K562 (cell line): ENCODE data around the gene UROS. TPM values are rescaled to one million over a fixed set of nuclear protein-coding genes. Genes with fewer than 3 reads are reported as not detected.
A peak's percentile ranks its signal among the peaks of the same experiment; 100 is the strongest.

ENCODE experiments used
- ATAC-seq: fragments of 200-7000 bp; cut with Tn5 transposase; 3 replicates; pipeline ENCODE4 v1.9.1; 2020; ENCODE audit warnings: moderate library complexity
- BruUV-seq: library from RNA; stranded (reverse); fragments of 400-500 nt; replicated peaks from 2 replicates; lab custom pipeline; 2021; lab: Mats Ljungman, UMichigan
- CTCF ChIA-PET: fragments of 300-600 bp; formaldehyde crosslinking; extraction: SDS; loops from one replicate; lab custom pipeline; 2021; ENCODE audit warnings: low intra/inter-chr PET ratio; lab: Yijun Ruan, JAX
- POLR2A ChIA-PET: fragments of 300-600, 350-650 bp; sonication (Branson Sonifier 250); formaldehyde crosslinking; extraction: SDS; loops from one replicate; lab custom pipeline; 2021; ENCODE audit warnings: antibody characterized with exemption, inconsistent platforms; lab: Yijun Ruan, JAX
- DNase-seq, 4 experiments: peaks; one replicate each; pipeline versions ENCODE4 v3.0.0 to v3.0.0-alpha.2; 2011 to 2018; ENCODE audit warnings: low spot score in 3 of 4, mixed read lengths in 3 of 4; ENCODE audit errors: extremely low read depth in 1 of 4
- FAIRE-seq: peaks from 2 replicates; lab custom pipeline; 2011; peaks lifted over from hg19 to GRCh38; lab: Jason Lieb, UNC
- H2AFZ ChIP-seq: 2 replicates; pipeline ENCODE4 v1.6.0; 2011; ENCODE audit warnings: low read depth, low read length, control low read depth, inconsistent platforms
- H3K27ac ChIP-seq: fragments of 200-600 bp; 3 replicates; pipeline ENCODE4 v1.8.0; 2011; ENCODE audit warnings: low read depth, mild to moderate bottlenecking, control low read depth, inconsistent platforms, low read length, moderate library complexity, mixed read lengths; ENCODE audit errors: extremely low read depth
- H3K27me3 ChIP-seq, 2 experiments: fragments of 300-600 bp in 1 of 2; 2 replicates in 1 of 2; 3 replicates in 1 of 2; pipeline versions ENCODE4 v1.6.0 to v1.8.0; 2011; ENCODE audit warnings: inconsistent platforms in 2 of 2, low read length in 2 of 2, mild to moderate bottlenecking in 1 of 2, mixed read lengths in 1 of 2, moderate library complexity in 1 of 2; ENCODE audit not compliant: control insufficient read depth in 2 of 2, insufficient read depth in 2 of 2
- H3K36me3 ChIP-seq: fragments of 300-600 bp; 3 replicates; pipeline ENCODE4 v1.8.0; 2011; ENCODE audit warnings: mild to moderate bottlenecking, low read length, inconsistent platforms; ENCODE audit not compliant: control insufficient read depth, insufficient read depth
- H3K4me1 ChIP-seq, 2 experiments: fragments of 200-600 bp in 1 of 2; replicated peaks in 1 of 2; 2 replicates in 1 of 2; 3 replicates in 1 of 2; pipeline versions ENCODE4 v1.5.1 to v1.8.0; 2011; ENCODE audit warnings: inconsistent platforms in 2 of 2, low read length in 2 of 2, mild to moderate bottlenecking in 1 of 2, mixed read lengths in 1 of 2, moderate library complexity in 1 of 2; ENCODE audit not compliant: control insufficient read depth in 2 of 2, insufficient read depth in 2 of 2
- H3K4me2 ChIP-seq: 2 replicates; pipeline ENCODE4 v1.6.1; 2011; ENCODE audit warnings: low read length, control low read depth, inconsistent platforms, mixed read lengths; ENCODE audit not compliant: insufficient read depth
- H3K4me3 ChIP-seq: fragments of 200-600 bp; sonication (generic), shearing (Covaris generic); 2 replicates; pipeline ENCODE4 v1.5.1; 2016; ENCODE audit warnings: control low read depth, inconsistent platforms
- H3K79me2 ChIP-seq: fragments of 200-600 bp; 3 replicates; pipeline ENCODE4 v1.8.0; 2011; ENCODE audit warnings: low read length, inconsistent platforms; ENCODE audit not compliant: control insufficient read depth, insufficient read depth
- H3K9ac ChIP-seq, 2 experiments: 2 replicates each; pipeline versions ENCODE4 v1.6.0 to v1.6.1; 2011; ENCODE audit warnings: low read depth in 2 of 2, low read length in 2 of 2, control low read depth in 1 of 2, inconsistent platforms in 1 of 2, mild to moderate bottlenecking in 1 of 2, mixed read lengths in 1 of 2; ENCODE audit not compliant: insufficient read depth in 1 of 2
- H3K9me1 ChIP-seq: one replicate; pipeline ENCODE4 v1.6.0; 2011; ENCODE audit warnings: inconsistent platforms, mild to moderate bottlenecking, low read length, moderate library complexity; ENCODE audit not compliant: control insufficient read depth, insufficient read depth
- H3K9me3 ChIP-seq: replicated peaks from 2 replicates; pipeline ENCODE4 v1.5.1; 2011; ENCODE audit warnings: low read depth, low read length, inconsistent platforms; ENCODE audit not compliant: control insufficient read depth, insufficient read depth
- H4K20me1 ChIP-seq: replicated peaks from 2 replicates; pipeline ENCODE4 v1.6.1; 2011; ENCODE audit warnings: low read length, inconsistent platforms, mixed read lengths; ENCODE audit not compliant: control insufficient read depth, insufficient read depth
- CTCF ChIP-seq, 3 experiments: IDR thresholded peaks in 2 of 3; conservative IDR thresholded peaks in 1 of 3; 2 replicates each; pipeline ENCODE4 v1.5.1; 2011 to 2012; ENCODE audit warnings: low read length in 3 of 3, mild to moderate bottlenecking in 3 of 3, control low read depth in 2 of 3, improper control_type of control experiment in 1 of 3, inconsistent platforms in 1 of 3, low read depth in 1 of 3, mixed read lengths in 1 of 3, moderate library complexity in 1 of 3; ENCODE audit not compliant: insufficient read depth in 2 of 3
- CXXC5 ChIP-seq: fragments of 250-450 bp; sonication (Bioruptor Pico); IDR thresholded peaks from 2 replicates; pipeline ENCODE4 v1.8.0; 2022; ENCODE audit warnings: inconsistent platforms, mild to moderate bottlenecking, moderate library complexity
- JUND ChIP-seq, 2 experiments: IDR thresholded peaks; 2 replicates in 1 of 2; 3 replicates in 1 of 2; pipeline ENCODE4 v1.6.1; 2011; ENCODE audit warnings: borderline replicate concordance in 2 of 2, low read depth in 2 of 2, low read length in 2 of 2, improper control_type of control experiment in 1 of 2, missing biosample characterization in 1 of 2, missing genetic modification characterization in 1 of 2, missing genetic modification reagents in 1 of 2
- RAD21 ChIP-seq, 2 experiments: fragments of 250-450 bp in 1 of 2; fragments of 450-650 bp in 1 of 2; sonication (Bioruptor Pico) in 1 of 2; formaldehyde crosslinking in 1 of 2; IDR thresholded peaks in 1 of 2; conservative IDR thresholded peaks in 1 of 2; 2 replicates each; pipeline versions ENCODE4 v1.4.0 to v1.8.0; 2020 to 2022; ENCODE audit warnings: mild to moderate bottlenecking in 2 of 2, moderate library complexity in 1 of 2
- REST ChIP-seq, 2 experiments: fragments of 450-650 bp; formaldehyde crosslinking in 1 of 2; IDR thresholded peaks; 2 replicates each; pipeline versions ENCODE4 v1.4.0 to v1.6.1; 2014 to 2020; ENCODE audit warnings: mild to moderate bottlenecking in 2 of 2, borderline replicate concordance in 1 of 2, low read depth in 1 of 2
- SMC3 ChIP-seq: conservative IDR thresholded peaks from 2 replicates; pipeline ENCODE4 v1.6.1; 2011; ENCODE audit warnings: low read depth, low read length, improper control_type of control experiment; ENCODE audit not compliant: insufficient read depth
- TEAD2 ChIP-seq: fragments of 450-650 bp; IDR thresholded peaks from 2 replicates; pipeline ENCODE4 v1.6.1; 2016; ENCODE audit warnings: missing genetic modification characterization, control low read depth, missing compliant biosample characterization
- WGBS: fragments of 100-300 bp; shearing (Covaris generic); methylation state at CpG from one replicate; pipeline ENCODE4 v1.1.6; 2016; ENCODE audit warnings: low coverage, mixed read lengths; ENCODE audit not compliant: insufficient coverage; ENCODE audit errors: missing lambda C conversion rate; 5-methylcytosine and 5-hydroxymethylcytosine counted together
- in situ Hi-C: fragments of 300-500 bp; cut with MboI; formaldehyde crosslinking; loops from 4 replicates; pipeline ENCODE4 v1.15.0; 2018; ENCODE audit warnings: inconsistent platforms, mixed read lengths
- intact Hi-C: fragments of 100-400 bp; cut with micrococcal nuclease; formaldehyde crosslinking; loops from 2 replicates; pipeline ENCODE4 v1.14.2; 2022
- polyA plus RNA-seq, 8 experiments: library from polyadenylated mRNA; depleted of rRNA in 4 of 8; stranded (reverse) in 5 of 8; unstranded in 3 of 8; fragments of >200 nt; fragmentation: Nextera tagmentation in 2 of 8; fragmentation: Illumina TruSeq in 1 of 8; extraction: Ambion mirVana in 2 of 8; extraction: Trizol in 1 of 8; gene quantifications; 2 replicates each; pipeline versions ENCODE4 v1.2.1 to v1.2.3, GENCODE V29; 2011 to 2014; ENCODE audit warnings: inconsistent platforms in 1 of 8, missing spikeins in 1 of 8
- total RNA-seq, 7 experiments: library from RNA; depleted of rRNA in 6 of 7; stranded (reverse); fragments of >200 nt in 6 of 7; fragmentation: Illumina TruSeq in 2 of 7; extraction: Trizol in 2 of 7; gene quantifications; 2 replicates each; pipeline versions ENCODE4 v1.2.1 to v1.2.3, GENCODE V29; 2011 to 2021; ENCODE audit warnings: low replicate concordance in 1 of 7

Gene UROS
- total and polyA plus RNA-seq, 9 of the 15 experiments (the other 6 are each of a cell fraction or from before 2014, with no cell fraction given) = 6.4 to 39.1 (median 32.3) TPM

GRCh38 chr10:125868372-125868975 is 45.4 kb upstream of the UROS start:
- Histone ChIP-seq H3K9ac (no peak overlapping the region), H3K4me1 (no peaks in the 10 kb centered on the region; a peak in 1 of 5 replicates), H3K27ac (no peak overlapping the region), H3K27me3 (no peaks in the 10 kb centered on the region), H2AFZ (no peak overlapping the region), H3K36me3 (peaks cover 14% of the 10 kb centered on the region; the same call in 1 of the 3 replicates), H3K4me3 (no peak overlapping the region), H3K9me3 (no peaks in the 10 kb centered on the region), H3K9me1 (peaks cover 2% of the 10 kb centered on the region), H3K79me2 (no peaks in the 10 kb centered on the region), H3K4me2 (no peak overlapping the region), H4K20me1 (no peaks in the 10 kb centered on the region)
- ATAC-seq = peak; percentile 75
- WGBS = 23% methylated on average over 7 of the region's 7 CpGs
- ChIA-PET POLR2A (interaction anchor here (0.7 kb wide), 1 partner anchor 114 kb away, joined by 3 read pairs; no protein-coding TSS in a partner anchor), CTCF (interaction anchor here (0.7 to 1.4 kb wide), 4 partner anchors 95 to 434 kb away, joined by 3 to 4 read pairs (median 4); no protein-coding TSS in a partner anchor)
- DNase-seq = peak in 3 of 4 experiments; percentile 12 to 51 (median 17)
- intact Hi-C loops (loop anchor here (5.0 to 10.0 kb wide), 2 partner anchors 114 to 516 kb away; partner anchors contain the start of gene ADAM12), in situ Hi-C loops (loop anchor here (10.0 kb wide), 1 partner anchor 106 kb away; no protein-coding TSS in a partner anchor)
- peak; percentile 85 for FAIRE-seq
- BruUV-seq = no TSS peak
- TF ChIP-seq CXXC5 (CRISPR knock-in tag) = 0 out of 2 replicates have a peak, but pooled peaks have one; percentile 20
- peak; percentile 40 for TF ChIP-seq SMC3
- peak; percentile 56 to 75 (median 70); a peak in 5 of 6 replicates for TF ChIP-seq CTCF (IDR thresholded peaks at IDR 0.05 in 2 of 3, conservative IDR thresholded peaks at IDR 0.05 in 1 of 3; ENCODE audit: insufficient read depth in 2 of 3, low read depth in 1 of 3, low read length in 3 of 3)
- TF ChIP-seq TEAD2 = no peak
- TF ChIP-seq REST (IDR thresholded peaks at IDR 0.05; ENCODE audit: borderline replicate concordance) = peak; percentile 53; the same call in 1 of the 2 replicates
- TF ChIP-seq REST (CRISPR knock-in tag; IDR thresholded peaks at IDR 0.05; ENCODE audit: low read depth) = no peak
- no peak for TF ChIP-seq JUND (IDR thresholded peaks at IDR 0.05; ENCODE audit: borderline replicate concordance, low read depth, low read length)
- TF ChIP-seq JUND (tag; IDR thresholded peaks at IDR 0.05; ENCODE audit: borderline replicate concordance, low read depth, low read length) = no peak
- TF ChIP-seq RAD21 (CRISPR knock-in tag; conservative IDR thresholded peaks at IDR 0.05 in 1 of 2, IDR thresholded peaks at IDR 0.05 in 1 of 2) = peak; percentile 63 to 70
